ENCODE measurements around the gene ZFP92.
"Not testable (repeated sequence)": the region's sequence is repeated elsewhere in the genome, so short reads cannot be mapped to it uniquely, and the experiment has no call there.

Gene ZFP92

GRCh38 chrX:153386097-153386496 lies 25.2 kb upstream of the ZFP92 start:
- DNase-seq (ENCODE audit: low read depth) = no peak

- DNase-seq (ENCODE audit: low read depth) = no peak
Measured at GRCh38 chrX:153387345-153387744, 23.9 kb upstream of the ZFP92 start.

DNA sequence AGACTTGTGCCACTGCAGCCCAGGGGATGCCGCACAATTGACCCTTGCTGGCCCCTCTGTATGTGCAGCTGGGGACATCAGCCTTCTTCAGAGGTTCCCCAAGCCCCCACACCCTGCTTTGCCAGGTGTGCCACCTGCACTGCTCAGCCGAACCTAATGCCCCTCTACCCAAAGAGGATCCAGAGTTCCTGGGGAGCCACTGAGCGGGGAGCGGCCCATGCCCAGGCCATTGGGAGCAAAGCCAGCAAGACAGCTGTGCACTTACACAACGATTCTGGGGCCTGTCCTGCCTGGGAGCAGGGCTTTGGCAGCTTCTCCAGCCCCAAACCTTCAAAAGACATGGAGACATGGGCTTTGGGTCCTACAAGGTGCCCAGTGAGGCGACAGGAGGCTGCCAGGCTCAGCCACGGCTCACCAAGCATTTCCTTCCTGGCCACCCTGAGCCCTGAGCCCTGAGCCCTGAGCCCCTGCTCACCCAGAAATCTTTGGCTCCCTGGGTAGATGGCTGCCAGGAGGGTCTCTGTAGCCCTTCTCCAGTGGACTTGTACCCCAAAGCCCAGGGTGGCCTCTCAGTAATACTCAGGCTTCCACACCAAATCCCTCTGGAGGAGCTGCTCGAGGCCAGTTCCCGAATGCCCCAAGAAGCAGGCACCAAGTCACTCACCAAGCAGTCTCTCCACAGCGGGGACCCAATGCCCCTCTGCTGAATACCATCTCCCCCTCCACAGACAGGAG lies 23.1 kb upstream of the ZFP92 start:
- no peak for DNase-seq (ENCODE audit: low read depth)

DNA sequence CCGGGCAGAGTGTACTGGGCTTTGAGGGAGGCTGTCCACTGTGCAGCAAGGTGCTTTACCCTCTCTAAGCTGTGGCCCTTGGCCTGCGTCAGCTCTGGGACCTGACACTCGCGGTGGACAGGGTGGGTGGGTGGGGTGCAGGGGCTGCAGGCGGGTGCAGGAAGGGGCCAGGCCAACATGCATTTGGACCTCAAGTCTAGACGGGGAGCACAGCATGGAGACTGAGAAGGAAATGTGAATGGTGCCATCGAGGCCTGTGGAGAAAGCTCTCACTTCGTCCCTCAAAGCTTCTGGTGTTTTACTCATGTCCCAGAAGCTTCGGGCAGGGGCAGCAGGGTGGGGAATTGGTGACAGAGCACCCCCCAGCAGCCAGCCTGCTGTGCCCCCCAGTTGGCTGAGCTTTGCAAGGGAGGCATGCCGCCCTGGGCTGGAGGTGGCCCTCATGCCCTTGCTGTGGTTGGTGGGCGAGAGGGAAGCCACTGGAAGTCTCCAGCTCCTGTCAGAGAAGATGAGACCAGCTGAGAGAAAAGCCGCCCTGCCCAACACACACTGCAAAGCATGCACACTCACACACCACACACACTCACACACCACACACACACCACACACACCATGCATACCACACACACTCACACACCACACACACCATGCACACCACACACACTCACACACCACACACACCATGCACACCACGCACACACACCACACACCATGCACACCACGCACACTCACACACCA lies 22.4 kb upstream of the ZFP92 start:
- no peak for DNase-seq (ENCODE audit: low read depth)

GRCh38 chrX:153389460-153389768 lies 21.9 kb upstream of the ZFP92 start:
- not testable (repeated sequence) for DNase-seq (ENCODE audit: low read depth)

DNA sequence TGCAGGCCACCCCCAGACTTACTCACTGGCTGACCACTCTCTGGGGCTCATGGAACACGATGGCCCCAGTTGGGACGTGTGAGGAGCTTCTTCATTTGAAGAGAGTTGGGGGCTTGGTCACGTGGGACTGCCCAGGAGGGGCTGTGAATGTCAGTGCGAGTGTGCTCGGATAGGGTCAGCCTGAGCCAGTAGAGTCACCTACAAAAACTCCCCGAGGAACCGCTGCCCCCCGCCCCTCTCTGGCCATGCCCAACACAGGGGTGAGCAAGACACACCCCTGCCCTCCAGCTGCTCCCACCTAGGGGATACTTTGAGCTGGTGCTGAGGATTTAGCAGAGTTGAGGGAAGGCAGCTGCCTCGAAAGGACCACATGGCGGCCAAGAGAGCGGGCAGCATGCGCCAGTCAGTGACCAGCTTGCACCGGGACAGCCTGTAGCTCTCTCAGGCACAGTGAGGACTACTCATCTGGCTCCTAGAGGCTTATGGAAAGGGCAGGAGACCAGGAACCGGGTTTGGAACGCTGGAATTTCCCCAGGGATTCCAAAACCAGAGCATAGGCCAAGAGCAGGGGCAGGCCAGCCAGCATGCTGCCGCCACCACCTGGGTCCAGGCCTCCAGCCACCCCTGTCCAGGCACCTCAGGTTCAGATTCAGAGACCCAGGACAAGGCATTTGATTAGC lies 18.5 kb upstream of the ZFP92 start:
- DNase-seq (ENCODE audit: low read depth) = no peak

GRCh38 chrX:153394612-153395011 lies 16.7 kb upstream of the ZFP92 start:
- DNase-seq (ENCODE audit: low read depth) = no peak

GRCh38 chrX:153395613-153396319 lies 15.5 kb upstream of the ZFP92 start:
- DNase-seq (ENCODE audit: low read depth) = no peak

GRCh38 chrX:153396320-153397195 lies 14.7 kb upstream of the ZFP92 start:
- DNase-seq (ENCODE audit: low read depth) = no peak

DNA sequence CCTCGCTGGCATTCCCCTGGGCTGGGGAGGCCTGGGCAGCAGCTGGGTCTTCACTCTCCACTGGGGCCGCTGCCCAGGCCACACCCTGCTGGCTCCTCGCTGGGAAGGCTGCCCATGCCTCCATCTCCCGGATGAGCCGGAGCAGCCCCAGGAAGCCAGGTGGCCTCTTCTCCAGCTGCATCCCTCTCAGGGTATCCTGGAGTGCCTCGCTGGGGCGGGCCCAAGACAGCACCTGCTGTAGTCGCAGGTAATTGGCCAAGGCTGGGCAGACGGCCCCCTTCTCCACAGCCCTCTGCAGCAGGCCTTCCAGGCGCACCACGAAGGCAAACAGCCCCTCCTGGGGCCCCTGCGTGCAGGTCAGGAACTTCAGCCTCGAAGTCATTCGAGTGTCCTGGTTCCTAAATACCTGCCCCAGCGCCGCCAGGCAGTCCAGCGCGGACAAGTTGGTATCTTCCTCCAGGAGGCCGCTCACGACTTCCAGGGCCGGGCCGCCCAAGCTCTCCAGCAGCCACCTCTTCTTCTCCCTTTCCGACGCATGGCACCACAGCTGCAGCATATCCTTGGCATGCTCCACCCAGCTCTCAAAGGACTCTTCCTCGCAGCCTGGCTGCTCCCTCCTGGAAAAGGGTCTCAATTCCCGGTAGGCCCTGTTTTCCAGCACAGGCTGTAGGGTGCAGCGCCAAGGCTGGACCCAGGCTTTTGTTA lies 13.9 kb upstream of the ZFP92 start:
- DNase-seq (ENCODE audit: low read depth) = no peak

DNA sequence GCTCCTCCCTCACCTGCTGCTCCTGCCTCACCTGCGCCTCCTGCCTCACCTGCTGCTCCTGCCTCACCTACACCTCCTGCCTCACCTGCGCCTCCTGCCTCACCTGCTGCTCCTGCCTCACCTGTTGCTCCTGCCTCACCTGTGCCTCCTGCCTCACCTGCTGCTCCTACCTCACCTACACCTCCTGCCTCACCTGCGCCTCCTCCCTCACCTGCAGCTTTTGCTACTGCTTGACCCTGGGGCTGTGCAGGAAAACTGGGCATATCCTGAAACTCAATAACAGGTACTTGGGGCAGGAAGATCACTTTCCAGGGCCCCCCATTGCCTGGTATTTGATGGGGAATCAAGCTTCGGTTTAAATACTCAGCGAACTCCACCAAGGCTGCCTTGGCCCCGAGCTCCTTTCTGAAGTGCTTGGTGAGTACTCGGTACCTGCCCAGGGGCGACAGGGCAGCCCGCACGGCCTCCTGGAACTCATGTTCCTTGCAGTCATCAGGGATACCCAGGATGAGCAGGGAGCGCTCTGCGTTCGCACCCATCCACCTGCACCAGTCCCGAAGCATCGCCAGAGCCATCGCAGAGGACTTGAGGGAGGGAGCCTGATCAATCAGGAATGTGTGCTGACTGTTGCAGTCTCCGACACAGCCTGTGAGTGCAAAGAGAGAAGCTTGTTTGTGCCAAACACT lies 12.9 kb upstream of the ZFP92 start:
- DNase-seq (ENCODE audit: low read depth) = no peak

- no peak for DNase-seq (ENCODE audit: low read depth)
Measured at GRCh38 chrX:153400146-153401132, 10.8 kb upstream of the ZFP92 start.

DNA sequence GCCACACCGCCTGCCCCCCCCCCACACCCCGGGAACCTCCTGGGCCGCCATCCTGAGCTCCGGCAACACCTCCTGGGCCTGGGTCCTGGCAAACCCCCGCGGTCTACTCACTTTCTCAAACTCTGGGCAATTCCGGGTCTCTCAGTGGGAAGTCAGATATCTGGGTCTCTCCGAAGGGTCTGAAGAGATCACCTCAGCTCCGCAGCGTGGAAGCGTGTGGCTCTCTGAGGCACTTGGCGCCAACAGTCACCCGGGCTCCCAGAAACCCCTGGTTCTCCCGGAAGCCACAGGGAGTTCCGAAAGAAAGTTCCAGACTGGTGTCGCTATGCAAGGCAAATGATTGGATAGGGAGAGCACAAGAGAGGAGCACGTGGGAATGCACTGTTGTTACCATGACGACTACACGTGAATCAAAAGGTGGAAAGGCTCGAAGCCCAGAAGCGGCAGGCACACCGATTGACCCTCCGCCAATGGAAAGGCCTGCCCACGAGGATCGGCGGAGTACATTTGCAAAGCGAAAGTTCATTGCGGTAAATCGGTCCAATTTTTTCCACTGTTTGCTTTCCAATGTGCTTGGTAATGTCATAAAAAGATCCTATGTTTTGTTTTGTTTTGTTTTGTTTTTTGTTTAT lies 10.0 kb upstream of the ZFP92 start, which contains the start of gene PNMA6E:
PNMA6E (minus strand) TSS at position 218 of the 632 bp plus-strand sequence. CDS start 2,501 bp downstream, outside the sequence.
- DNase-seq (ENCODE audit: low read depth) = no peak

GRCh38 chrX:153404333-153404732 lies 6.9 kb upstream of the ZFP92 start:
- DNase-seq (ENCODE audit: low read depth) = not testable (repeated sequence)

DNA sequence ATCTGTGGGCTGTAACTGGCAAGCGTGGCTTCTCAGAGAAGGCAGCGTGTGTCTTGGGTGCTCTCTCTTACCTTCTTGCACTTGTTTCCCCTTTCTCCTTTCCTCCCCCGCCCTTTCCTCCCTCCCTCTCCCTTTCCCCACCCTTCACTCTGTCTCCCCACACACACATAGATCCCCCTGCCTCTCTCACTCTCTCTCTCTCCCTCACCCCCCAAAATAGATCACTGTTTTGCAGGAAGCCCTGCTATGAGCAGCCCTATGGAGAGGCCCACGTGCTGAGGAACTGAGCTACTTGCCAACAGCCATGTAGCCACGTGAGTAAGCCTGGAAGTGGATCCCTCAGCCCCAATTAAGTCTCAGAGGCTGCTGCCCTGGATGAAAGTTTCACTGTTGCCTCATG lies 5.8 kb upstream of the ZFP92 start:
- DNase-seq (ENCODE audit: low read depth) = no peak

GRCh38 chrX:153406011-153406410 lies 5.3 kb upstream of the ZFP92 start:
- no peak for DNase-seq (ENCODE audit: low read depth)

DNA sequence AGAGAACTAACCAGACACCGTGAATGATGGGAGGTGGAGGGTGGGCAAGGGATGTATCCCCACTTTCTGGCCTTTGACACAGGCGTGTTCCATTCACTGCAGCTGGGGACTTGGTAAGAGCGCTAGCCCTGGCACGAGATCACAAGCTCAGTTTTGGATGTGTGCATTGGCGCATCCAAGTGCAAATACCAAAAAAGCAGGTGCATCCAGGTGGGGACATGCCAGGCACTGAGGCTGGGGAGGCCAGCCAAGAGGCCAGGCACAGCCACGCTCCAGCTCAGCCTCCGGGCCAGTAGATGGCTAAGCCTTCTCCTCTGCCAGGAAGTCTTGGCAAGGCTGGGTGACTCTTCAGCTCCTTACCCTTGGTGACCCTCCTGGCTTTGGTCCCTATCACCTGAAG lies 4.4 kb upstream of the ZFP92 start:
- no peak for DNase-seq (ENCODE audit: low read depth)

- no peak for DNase-seq (ENCODE audit: low read depth)
Measured at GRCh38 chrX:153407736-153408135, 3.5 kb upstream of the ZFP92 start.

All from non-pigmented ciliary epithelial cell (primary cell).